Testis (tissue), 5 donors: ENCODE data around the gene RPN2. TPM values are rescaled to one million over a fixed set of nuclear protein-coding genes. Genes with fewer than 3 reads are reported as not detected.
A peak's percentile ranks its signal among the peaks of the same experiment; 100 is the strongest.

ENCODE experiments used
- DNase-seq: peaks from one replicate; pipeline ENCODE4 v3.0.0-alpha.2; 2019
- H3K27ac ChIP-seq, 2 donors: fragments of 200-600 bp; sonication (generic); one replicate each; pipeline ENCODE4 v1.5.1; 2019
- H3K27me3 ChIP-seq: fragments of 200-600 bp; sonication (generic); one replicate; pipeline ENCODE4 v1.5.1; 2019
- H3K36me3 ChIP-seq: fragments of 200-600 bp; sonication (generic); one replicate; pipeline ENCODE4 v1.5.1; 2017; ENCODE audit warnings: low read depth; ENCODE audit errors: missing control alignments
- H3K4me1 ChIP-seq: fragments of 200-600 bp; sonication (generic); one replicate; pipeline ENCODE4 v1.5.1; 2019
- H3K4me3 ChIP-seq, 2 donors: fragments of 200-600 bp; sonication (generic); one replicate each; pipeline ENCODE4 v1.5.1; 2017 to 2019
- H3K9me3 ChIP-seq: fragments of 200-600 bp; sonication (generic); one replicate; pipeline ENCODE4 v1.5.1; 2017
- CTCF ChIP-seq, 3 experiments: fragments of 450-650 bp in 2 of 3; fragments of 200-600 bp in 1 of 3; sonication (generic) in 1 of 3; IDR thresholded peaks; one replicate each; pipeline ENCODE4 v1.5.1; 2016 to 2019; ENCODE audit warnings: antibody characterized with exemption in 3 of 3, mild to moderate bottlenecking in 2 of 3, moderate library complexity in 1 of 3
- POLR2A ChIP-seq: fragments of 450-650 bp; IDR thresholded peaks from one replicate; pipeline ENCODE4 v1.6.1; 2017; ENCODE audit warnings: antibody characterized with exemption, mild to moderate bottlenecking, moderate library complexity
- WGBS, 2 donors: methylation state at CpG; one replicate each; pipeline ENCODE4 v1.1.5; 2018; 5-methylcytosine and 5-hydroxymethylcytosine counted together
- intact Hi-C: fragments of 100-400 bp; cut with DNase I; formaldehyde crosslinking; loops from one replicate; pipeline ENCODE4 v1.15.1; 2023; ENCODE audit warnings: low total_unique reads
- long read RNA-seq, 2 donors: transcript quantifications; one replicate each; lab custom pipeline, GENCODE V29; 2026
- polyA plus RNA-seq: library from polyadenylated mRNA; stranded (reverse); fragments of 350-450 nt; fragmentation: Illumina TruSeq; extraction: RNeasy Lipid Tissue Mini Kit (QIAGEN cat#74804); gene quantifications from one replicate; pipeline ENCODE4 v1.2.3, GENCODE V29; 2014; ENCODE audit warnings: low read depth, low replicate concordance; ENCODE audit not compliant: insufficient read depth
- total RNA-seq, 2 donors: library from RNA; depleted of rRNA; stranded (reverse); fragments of >200 nt; gene quantifications; one replicate each; pipeline ENCODE4 v1.2.3, GENCODE V29; 2016

The RPN2 gene
- 100 to 1,000 TPM; 200 to 235 TPM for total RNA-seq
- polyA plus RNA-seq: 284 TPM
- long read RNA-seq, donor 1, transcript RPN2-201 (17 exons, 2,515 nt): major isoform, 60 of 382 reads
- long read RNA-seq, donor 1, partial matches to known transcripts: 291 of 382 reads
- long read RNA-seq, donor 1, other reads (novel, unspliced or antisense): 31 of 382 reads
- long read RNA-seq, donor 2, transcript RPN2-201 (17 exons, 2,515 nt): major isoform, 31 of 146 reads
- long read RNA-seq, donor 2, partial matches to known transcripts: 115 of 146 reads
- long read RNA-seq, donor 2, other reads (novel, unspliced or antisense): 0 of 146 reads

- peak within 1 kb of the TSS; percentile 83 to 85 for H3K4me3 ChIP-seq
- peak; percentile 99 for DNase-seq
- TF ChIP-seq POLR2A (no peak), CTCF (IDR thresholded peaks at IDR 0.05) (peak in 2 of 3 experiments; percentile 10 to 31)
- no peaks in the 10 kb centered on the region for H3K9me3 ChIP-seq
- WGBS, 2 donors: 0 to 1% methylated on average over 12 to 50 of the region's 80 CpGs
- no peaks in the 10 kb centered on the region for H3K27me3 ChIP-seq
- peaks cover 23% of the 10 kb centered on the region for H3K4me1 ChIP-seq
- H3K27ac ChIP-seq: peak within 1 kb of the TSS; percentile 89 to 97
- no peaks in the 10 kb centered on the region for H3K36me3 ChIP-seq
- intact Hi-C loops: no loop called here
Measured at GRCh38 chr20:37178839-37179682, at the start of gene RPN2, which contains the start of gene MROH8. RPN2 (plus strand) TSS chr20:37179330; CDS start chr20:37179357, 27 bp downstream. MROH8 (minus strand) TSS chr20:37179548.

- WGBS, 2 donors: 76 to 85% methylated on average over 3 of the region's 3 CpGs
- DNase-seq: no peak
- H3K4me3 ChIP-seq: no peak overlapping the region
- no peaks in the 10 kb centered on the region for H3K4me1 ChIP-seq
- no peaks in the 10 kb centered on the region for H3K9me3 ChIP-seq
- peaks cover 2% of the 10 kb centered on the region for H3K36me3 ChIP-seq
- H3K27me3 ChIP-seq: no peaks in the 10 kb centered on the region
- intact Hi-C loops: no loop called here
- no peak overlapping the region for H3K27ac ChIP-seq
- TF ChIP-seq CTCF (IDR thresholded peaks at IDR 0.05) (no peak), POLR2A (no peak)
Measured at GRCh38 chr20:37131486-37131885, 47.6 kb upstream of the RPN2 start.

- Histone ChIP-seq H3K4me3 (no peak overlapping the region), H3K9me3 (no peaks in the 10 kb centered on the region), H3K27me3 (no peaks in the 10 kb centered on the region), H3K4me1 (no peaks in the 10 kb centered on the region), H3K36me3 (peaks cover 4% of the 10 kb centered on the region), H3K27ac (no peak overlapping the region)
- no peak for DNase-seq
- no peak for TF ChIP-seq POLR2A
- TF ChIP-seq CTCF (IDR thresholded peaks at IDR 0.05): no peak
- 94 to 97% methylated on average over 2 of the region's 2 CpGs for WGBS, 2 donors
- intact Hi-C loops: no loop called here
Measured at GRCh38 chr20:37133952-37134351, 45.2 kb upstream of the RPN2 start.

GRCh38 chr20:37137547-37137946, 41.6 kb upstream of the RPN2 start:
- no peaks in the 10 kb centered on the region for H3K4me1 ChIP-seq
- no peak overlapping the region for H3K4me3 ChIP-seq
- no peak for DNase-seq
- 92 to 97% methylated on average over 4 of the region's 4 CpGs for WGBS, 2 donors
- H3K27me3 ChIP-seq: no peaks in the 10 kb centered on the region
- peaks cover 4% of the 10 kb centered on the region for H3K36me3 ChIP-seq
- H3K27ac ChIP-seq: no peak overlapping the region
- TF ChIP-seq CTCF (IDR thresholded peaks at IDR 0.05) (no peak), POLR2A (no peak)
- no peaks in the 10 kb centered on the region for H3K9me3 ChIP-seq
- intact Hi-C loops: no loop called here
